GM23338 (cell line): ENCODE data around the gene TMEM126B. TPM values are rescaled to one million over a fixed set of nuclear protein-coding genes. Genes with fewer than 3 reads are reported as not detected.

Experiments used
- ATAC-seq: fragments of 200-7000 bp; cut with Tn5 transposase; 3 replicates; pipeline ENCODE4 v1.9.1; 2020
- DNase-seq: peaks from one replicate; pipeline ENCODE4 v3.0.0-alpha.2; 2015; ENCODE audit warnings: low spot score
- H2AFZ ChIP-seq: fragments of 200-600 bp; sonication (generic); 2 replicates; pipeline ENCODE4 v1.8.0; 2016; ENCODE audit warnings: antibody characterized with exemption, mild to moderate bottlenecking, moderate library complexity
- H3F3A ChIP-seq: fragments of 200-600 bp; sonication (generic); replicated peaks from 2 replicates; pipeline ENCODE4 v1.8.0; 2017; ENCODE audit warnings: antibody characterized with exemption, mixed run types, low read depth
- H3K27ac ChIP-seq: fragments of 200-600 bp; sonication (generic); 2 replicates; pipeline ENCODE4 v1.6.1; 2016; ENCODE audit warnings: low read depth
- H3K27me3 ChIP-seq: fragments of 200-600 bp; sonication (generic); 2 replicates; pipeline ENCODE4 v1.8.0; 2016; ENCODE audit warnings: mild to moderate bottlenecking, mixed run types, moderate library complexity; ENCODE audit not compliant: insufficient read depth
- H3K36me3 ChIP-seq: fragments of 200-600 bp; sonication (generic); 2 replicates; pipeline ENCODE4 v1.8.0; 2016; ENCODE audit warnings: mild to moderate bottlenecking; ENCODE audit not compliant: insufficient read depth
- H3K4me1 ChIP-seq: fragments of 200-600 bp; sonication (generic); 2 replicates; pipeline ENCODE4 v1.8.0; 2016; ENCODE audit warnings: mild to moderate bottlenecking, moderate library complexity; ENCODE audit not compliant: insufficient read depth
- H3K4me2 ChIP-seq: fragments of 200-600 bp; sonication (generic); 2 replicates; pipeline ENCODE4 v1.7.1; 2017; ENCODE audit warnings: mixed run types
- H3K4me3 ChIP-seq: fragments of 200-600 bp; sonication (generic); 2 replicates; pipeline ENCODE4 v1.6.1; 2016; ENCODE audit warnings: mixed run types
- H3K79me2 ChIP-seq: fragments of 200-600 bp; sonication (generic); replicated peaks from 2 replicates; pipeline ENCODE4 v1.8.0; 2017; ENCODE audit warnings: mild to moderate bottlenecking; ENCODE audit not compliant: insufficient read depth
- H3K9me2 ChIP-seq: fragments of 200-600 bp; sonication (generic); 2 replicates; pipeline ENCODE4 v1.8.0; 2017; ENCODE audit not compliant: insufficient read depth
- H4K20me1 ChIP-seq: fragments of 200-600 bp; sonication (generic); replicated peaks from 2 replicates; pipeline ENCODE4 v1.8.0; 2017; ENCODE audit warnings: mild to moderate bottlenecking; ENCODE audit not compliant: insufficient read depth
- H3K27ac Mint-ChIP-seq: 2 replicates; pipeline ENCODE4 v1.8.0; 2020; ENCODE audit warnings: inconsistent platforms, mild to moderate bottlenecking, moderate library complexity, mixed read lengths
- H3K27me3 Mint-ChIP-seq: 3 replicates; pipeline ENCODE4 v1.8.0; 2022; ENCODE audit warnings: low read depth, mild to moderate bottlenecking, moderate library complexity, mixed read lengths, inconsistent platforms; ENCODE audit not compliant: insufficient read depth, poor library complexity
- H3K36me3 Mint-ChIP-seq: 3 replicates; pipeline ENCODE4 v1.8.0; 2021; ENCODE audit warnings: low read depth, mild to moderate bottlenecking, inconsistent platforms, moderate library complexity, mixed read lengths
- H3K4me1 Mint-ChIP-seq: 3 replicates; pipeline ENCODE4 v1.8.0; 2020; ENCODE audit warnings: mild to moderate bottlenecking, inconsistent platforms, mixed read lengths
- H3K4me3 Mint-ChIP-seq: 3 replicates; pipeline ENCODE4 v1.8.0; 2021; ENCODE audit warnings: moderate library complexity, mild to moderate bottlenecking, inconsistent platforms, mixed read lengths
- H3K9me3 Mint-ChIP-seq: 3 replicates; pipeline ENCODE4 v1.8.0; 2020; ENCODE audit warnings: moderate library complexity, mild to moderate bottlenecking, inconsistent platforms, mixed read lengths
- CREB1 ChIP-seq: fragments of 250-450 bp; sonication (Bioruptor Pico); IDR thresholded peaks from 2 replicates; pipeline ENCODE4 v1.5.0; 2020; ENCODE audit warnings: low read depth, mild to moderate bottlenecking, moderate library complexity
- ETS1 ChIP-seq: IDR thresholded peaks from 2 replicates; pipeline ENCODE4 v1.6.1; 2016; ENCODE audit warnings: antibody characterized with exemption
- EZH2 ChIP-seq: fragments of 200-600 bp; sonication (generic); IDR thresholded peaks from one replicate; pipeline ENCODE4 v1.8.0; 2017; ENCODE audit warnings: antibody characterized with exemption, mild to moderate bottlenecking, low read depth; ENCODE audit not compliant: unreplicated experiment
- EZH2phosphoT487 ChIP-seq: fragments of 200-600 bp; sonication (generic); IDR thresholded peaks from one replicate; pipeline ENCODE4 v1.8.1; 2018; ENCODE audit warnings: antibody characterized with exemption; ENCODE audit not compliant: unreplicated experiment
- JUNB ChIP-seq: IDR thresholded peaks from one replicate; pipeline ENCODE4 v1.6.1; 2016; ENCODE audit warnings: antibody characterized with exemption; ENCODE audit not compliant: unreplicated experiment
- NANOG ChIP-seq: IDR thresholded peaks from 2 replicates; pipeline ENCODE4 v1.6.1; 2016; ENCODE audit warnings: antibody characterized with exemption, borderline replicate concordance
- POLR2AphosphoS5 ChIP-seq: IDR thresholded peaks from 2 replicates; pipeline ENCODE4 v1.6.1; 2016; ENCODE audit warnings: antibody characterized with exemption, low read depth
- STAT1 ChIP-seq: IDR thresholded peaks from one replicate; pipeline ENCODE4 v1.6.1; 2016; ENCODE audit warnings: antibody characterized with exemption; ENCODE audit not compliant: unreplicated experiment
- ZNF114 ChIP-seq: fragments of 250-450 bp; sonication (Bioruptor Pico); IDR thresholded peaks from 2 replicates; pipeline ENCODE4 v1.5.0; 2020; ENCODE audit warnings: mild to moderate bottlenecking, moderate library complexity
- ZNF331 ChIP-seq: fragments of 250-450 bp; sonication (Bioruptor Pico); IDR thresholded peaks from 2 replicates; pipeline ENCODE4 v1.5.0; 2020; ENCODE audit warnings: low read depth, mild to moderate bottlenecking, moderate library complexity
- ZNF462 ChIP-seq: fragments of 250-450 bp; sonication (Bioruptor Pico); IDR thresholded peaks from 2 replicates; pipeline ENCODE4 v1.5.0; 2020; ENCODE audit warnings: mild to moderate bottlenecking, moderate library complexity
- polyA plus RNA-seq: library from polyadenylated mRNA; unstranded; fragments of >200 nt; fragmentation: Nextera tagmentation; extraction: Ambion mirVana; gene quantifications from 2 replicates; pipeline ENCODE4 v1.2.1, GENCODE V29; 2016
- total RNA-seq: library from RNA; depleted of rRNA; stranded (reverse); fragments of >200 nt; shearing (Covaris generic); gene quantifications from 2 replicates; pipeline ENCODE4 v1.2.3, GENCODE V29; 2014
- TF ChIP-seq, protein P1 (sequence below): IDR thresholded peaks from one replicate; pipeline ENCODE4 v1.6.1; 2018; ENCODE audit warnings: antibody characterized with exemption; ENCODE audit not compliant: unreplicated experiment
- TF ChIP-seq, protein P2 (sequence below), 2 experiments: fragments of 200-600 bp in 1 of 2; sonication (generic) in 1 of 2; conservative IDR thresholded peaks; 2 replicates each; pipeline versions ENCODE4 v1.5.1 to v1.6.1; 2016 to 2017; ENCODE audit warnings: antibody characterized with exemption in 2 of 2, low read depth in 2 of 2, mild to moderate bottlenecking in 2 of 2, moderate library complexity in 1 of 2

The TMEM126B gene
- total and polyA plus RNA-seq, 2 experiments from 2014 or later, result 93.0 to 169 TPM

DNA sequence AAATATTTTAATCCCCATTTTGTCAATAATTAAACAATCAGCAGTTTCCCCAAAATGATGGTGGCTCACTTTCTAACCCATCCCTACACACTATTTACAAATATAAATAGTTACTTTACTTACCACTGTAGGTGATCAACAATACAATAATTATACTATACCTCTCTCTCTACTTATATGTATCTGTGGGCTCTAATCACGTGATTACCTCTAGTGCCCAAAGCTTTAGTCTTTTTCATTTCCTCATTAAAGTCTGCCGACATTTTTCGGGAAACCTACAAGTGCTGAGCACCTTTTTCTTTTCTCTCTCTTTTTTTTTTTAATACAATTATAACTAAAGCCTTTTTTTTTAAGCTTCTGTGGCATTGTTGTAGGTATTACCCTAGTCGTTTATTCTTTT, 25.2 kb upstream of the TMEM126B start:
- Histone ChIP-seq H3K9me2 (0 out of 2 replicates have a peak, but pooled peaks cover 4% of the 10 kb centered on the region), H3K4me3 (no peak overlapping the region), H2AFZ (no peak overlapping the region), H3F3A (no peaks in the 10 kb centered on the region), H3K4me1 (peaks cover 20% of the 10 kb centered on the region; the same call in 1 of the 2 replicates), H3K27me3 (no peaks in the 10 kb centered on the region), H3K27ac (no peak overlapping the region), H3K79me2 (no peaks in the 10 kb centered on the region), H4K20me1 (no peaks in the 10 kb centered on the region), H3K4me2 (no peak overlapping the region), H3K36me3 (no peaks in the 10 kb centered on the region)
- Mint-ChIP-seq H3K4me1 (peaks cover 33% of the 10 kb centered on the region), H3K27me3 (peaks cover 2% of the 10 kb centered on the region), H3K4me3 (no peak overlapping the region), H3K9me3 (peaks cover 12% of the 10 kb centered on the region), H3K36me3 (peaks cover 28% of the 10 kb centered on the region), H3K27ac (no peak overlapping the region)
- TF ChIP-seq, protein P1, sequence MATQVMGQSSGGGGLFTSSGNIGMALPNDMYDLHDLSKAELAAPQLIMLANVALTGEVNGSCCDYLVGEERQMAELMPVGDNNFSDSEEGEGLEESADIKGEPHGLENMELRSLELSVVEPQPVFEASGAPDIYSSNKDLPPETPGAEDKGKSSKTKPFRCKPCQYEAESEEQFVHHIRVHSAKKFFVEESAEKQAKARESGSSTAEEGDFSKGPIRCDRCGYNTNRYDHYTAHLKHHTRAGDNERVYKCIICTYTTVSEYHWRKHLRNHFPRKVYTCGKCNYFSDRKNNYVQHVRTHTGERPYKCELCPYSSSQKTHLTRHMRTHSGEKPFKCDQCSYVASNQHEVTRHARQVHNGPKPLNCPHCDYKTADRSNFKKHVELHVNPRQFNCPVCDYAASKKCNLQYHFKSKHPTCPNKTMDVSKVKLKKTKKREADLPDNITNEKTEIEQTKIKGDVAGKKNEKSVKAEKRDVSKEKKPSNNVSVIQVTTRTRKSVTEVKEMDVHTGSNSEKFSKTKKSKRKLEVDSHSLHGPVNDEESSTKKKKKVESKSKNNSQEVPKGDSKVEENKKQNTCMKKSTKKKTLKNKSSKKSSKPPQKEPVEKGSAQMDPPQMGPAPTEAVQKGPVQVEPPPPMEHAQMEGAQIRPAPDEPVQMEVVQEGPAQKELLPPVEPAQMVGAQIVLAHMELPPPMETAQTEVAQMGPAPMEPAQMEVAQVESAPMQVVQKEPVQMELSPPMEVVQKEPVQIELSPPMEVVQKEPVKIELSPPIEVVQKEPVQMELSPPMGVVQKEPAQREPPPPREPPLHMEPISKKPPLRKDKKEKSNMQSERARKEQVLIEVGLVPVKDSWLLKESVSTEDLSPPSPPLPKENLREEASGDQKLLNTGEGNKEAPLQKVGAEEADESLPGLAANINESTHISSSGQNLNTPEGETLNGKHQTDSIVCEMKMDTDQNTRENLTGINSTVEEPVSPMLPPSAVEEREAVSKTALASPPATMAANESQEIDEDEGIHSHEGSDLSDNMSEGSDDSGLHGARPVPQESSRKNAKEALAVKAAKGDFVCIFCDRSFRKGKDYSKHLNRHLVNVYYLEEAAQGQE, result no peak
- TF ChIP-seq ETS1, result no peak
- TF ChIP-seq EZH2phosphoT487, result no peak
- TF ChIP-seq POLR2AphosphoS5, result no peak
- TF ChIP-seq ZNF331 (CRISPR knock-in tag), result no peak
- TF ChIP-seq, protein P2, sequence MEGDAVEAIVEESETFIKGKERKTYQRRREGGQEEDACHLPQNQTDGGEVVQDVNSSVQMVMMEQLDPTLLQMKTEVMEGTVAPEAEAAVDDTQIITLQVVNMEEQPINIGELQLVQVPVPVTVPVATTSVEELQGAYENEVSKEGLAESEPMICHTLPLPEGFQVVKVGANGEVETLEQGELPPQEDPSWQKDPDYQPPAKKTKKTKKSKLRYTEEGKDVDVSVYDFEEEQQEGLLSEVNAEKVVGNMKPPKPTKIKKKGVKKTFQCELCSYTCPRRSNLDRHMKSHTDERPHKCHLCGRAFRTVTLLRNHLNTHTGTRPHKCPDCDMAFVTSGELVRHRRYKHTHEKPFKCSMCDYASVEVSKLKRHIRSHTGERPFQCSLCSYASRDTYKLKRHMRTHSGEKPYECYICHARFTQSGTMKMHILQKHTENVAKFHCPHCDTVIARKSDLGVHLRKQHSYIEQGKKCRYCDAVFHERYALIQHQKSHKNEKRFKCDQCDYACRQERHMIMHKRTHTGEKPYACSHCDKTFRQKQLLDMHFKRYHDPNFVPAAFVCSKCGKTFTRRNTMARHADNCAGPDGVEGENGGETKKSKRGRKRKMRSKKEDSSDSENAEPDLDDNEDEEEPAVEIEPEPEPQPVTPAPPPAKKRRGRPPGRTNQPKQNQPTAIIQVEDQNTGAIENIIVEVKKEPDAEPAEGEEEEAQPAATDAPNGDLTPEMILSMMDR (conservative IDR thresholded peaks at IDR 0.05; ENCODE audit: low read depth in 2 of 2), result no peak
- TF ChIP-seq NANOG, result no peak
- no peak for TF ChIP-seq EZH2
- no peak for TF ChIP-seq ZNF114 (CRISPR knock-in tag)
- no peak for TF ChIP-seq STAT1
- TF ChIP-seq ZNF462, result no peak
- TF ChIP-seq JUNB, result no peak
- TF ChIP-seq CREB1 (CRISPR knock-in tag), result no peak
- ATAC-seq (no peak), DNase-seq (no peak)
